ENCODE data around the gene SYN1. TPM values are rescaled to one million over a fixed set of nuclear protein-coding genes. Genes with fewer than 3 reads are reported as not detected.

SYN1 gene
- total RNA-seq, 1 donor from 2014 or later = 2.7 TPM

DNA sequence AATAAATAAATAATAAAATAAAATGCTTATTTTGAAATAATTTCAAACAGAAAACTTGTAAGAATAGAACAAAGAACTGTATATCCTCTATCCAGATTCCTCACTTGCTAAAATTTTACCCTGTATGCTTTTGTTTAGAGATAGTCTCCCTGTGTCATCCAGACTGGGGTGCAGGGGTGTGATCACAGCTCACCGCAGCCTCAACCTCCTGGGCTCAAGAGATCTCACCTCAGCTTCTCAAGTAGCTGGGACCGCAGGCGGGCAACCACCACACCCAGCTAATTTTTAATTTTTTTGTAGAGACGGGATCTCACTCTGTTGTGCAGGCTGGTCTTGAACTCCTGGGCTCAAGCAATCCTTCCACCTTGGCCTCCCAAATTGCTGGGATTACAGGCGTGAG lies 76.2 kb downstream of the SYN1 start:
- no peak for TF ChIP-seq POLR2AphosphoS5 (IDR thresholded peaks at IDR 0.05; ENCODE audit: insufficient read depth in 1 of 2, low read depth in 1 of 2)
- TF ChIP-seq, protein P1, sequence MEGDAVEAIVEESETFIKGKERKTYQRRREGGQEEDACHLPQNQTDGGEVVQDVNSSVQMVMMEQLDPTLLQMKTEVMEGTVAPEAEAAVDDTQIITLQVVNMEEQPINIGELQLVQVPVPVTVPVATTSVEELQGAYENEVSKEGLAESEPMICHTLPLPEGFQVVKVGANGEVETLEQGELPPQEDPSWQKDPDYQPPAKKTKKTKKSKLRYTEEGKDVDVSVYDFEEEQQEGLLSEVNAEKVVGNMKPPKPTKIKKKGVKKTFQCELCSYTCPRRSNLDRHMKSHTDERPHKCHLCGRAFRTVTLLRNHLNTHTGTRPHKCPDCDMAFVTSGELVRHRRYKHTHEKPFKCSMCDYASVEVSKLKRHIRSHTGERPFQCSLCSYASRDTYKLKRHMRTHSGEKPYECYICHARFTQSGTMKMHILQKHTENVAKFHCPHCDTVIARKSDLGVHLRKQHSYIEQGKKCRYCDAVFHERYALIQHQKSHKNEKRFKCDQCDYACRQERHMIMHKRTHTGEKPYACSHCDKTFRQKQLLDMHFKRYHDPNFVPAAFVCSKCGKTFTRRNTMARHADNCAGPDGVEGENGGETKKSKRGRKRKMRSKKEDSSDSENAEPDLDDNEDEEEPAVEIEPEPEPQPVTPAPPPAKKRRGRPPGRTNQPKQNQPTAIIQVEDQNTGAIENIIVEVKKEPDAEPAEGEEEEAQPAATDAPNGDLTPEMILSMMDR (IDR thresholded peaks at IDR 0.05) = no peak
- no peak for TF ChIP-seq POLR2A (IDR thresholded peaks at IDR 0.05)
- Histone ChIP-seq H3K4me3 (no peak overlapping the region), H3K27me3 (no peaks in the 10 kb centered on the region), H3K9me3 (no peaks in the 10 kb centered on the region), H3K36me3 (no peaks in the 10 kb centered on the region), H3K27ac (no peak overlapping the region), H3K4me1 (no peaks in the 10 kb centered on the region)
- DNase-seq (ENCODE audit: extremely low spot score in 2 of 2) = no peak
- intact Hi-C loops (cut with DNase I) = no loop called here

DNA sequence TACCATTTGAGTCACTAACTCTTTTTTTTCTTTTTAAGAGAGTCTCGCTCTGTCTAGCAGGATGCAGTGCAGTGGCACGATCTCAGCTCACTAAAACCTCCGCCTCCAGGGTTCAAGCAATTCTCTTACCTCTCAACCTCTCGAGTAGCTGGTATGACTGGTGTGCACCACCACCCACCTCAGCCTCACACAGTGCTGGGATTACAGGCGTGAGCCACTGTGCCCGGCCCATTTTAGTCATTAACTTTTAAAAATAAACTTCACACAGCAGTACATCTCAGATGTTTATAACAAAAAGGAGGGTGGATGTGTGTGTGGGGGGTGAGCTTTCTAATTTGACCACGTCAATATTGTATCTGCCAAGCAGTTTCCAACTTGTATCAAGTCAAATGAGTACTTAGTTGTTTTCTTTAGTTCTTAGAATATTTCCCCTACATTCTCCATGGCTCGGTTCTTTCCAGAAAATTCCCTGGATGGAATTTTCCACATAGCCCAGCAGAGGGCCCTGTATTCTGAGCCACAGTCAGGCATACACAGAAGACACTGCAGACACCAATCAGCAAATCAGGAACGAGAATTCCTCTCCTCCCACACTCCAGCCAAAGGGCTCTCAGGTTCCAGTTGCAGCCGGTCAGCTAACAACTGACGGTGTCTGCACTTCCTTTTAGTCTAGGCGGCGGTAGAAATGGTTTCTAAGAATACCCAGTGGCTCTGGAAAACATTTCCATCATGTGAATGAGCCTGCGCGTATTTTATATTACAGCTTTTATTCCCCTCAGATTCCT lies 78.7 kb downstream of the SYN1 start:
- no peaks in the 10 kb centered on the region for H3K9me3 ChIP-seq
- intact Hi-C loops (cut with DNase I) = no loop called here
- peak overlapping the region in 1 of 2 donors; percentile 4 for H3K4me3 ChIP-seq
- H3K4me1 ChIP-seq = no peaks in the 10 kb centered on the region
- peak in 1 of 2 donors; percentile 12 for TF ChIP-seq POLR2A (IDR thresholded peaks at IDR 0.05)
- TF ChIP-seq POLR2AphosphoS5 (IDR thresholded peaks at IDR 0.05; ENCODE audit: insufficient read depth in 1 of 2, low read depth in 1 of 2) = peak in 1 of 2 donors; percentile 91
- TF ChIP-seq, protein P1 (IDR thresholded peaks at IDR 0.05) = peak; percentile 28 to 45 (median 37)
- no peaks in the 10 kb centered on the region for H3K27me3 ChIP-seq
- H3K36me3 ChIP-seq = no peaks in the 10 kb centered on the region
- H3K27ac ChIP-seq = peak overlapping the region; percentile 88
- no peak for DNase-seq (ENCODE audit: extremely low spot score in 2 of 2)

DNA sequence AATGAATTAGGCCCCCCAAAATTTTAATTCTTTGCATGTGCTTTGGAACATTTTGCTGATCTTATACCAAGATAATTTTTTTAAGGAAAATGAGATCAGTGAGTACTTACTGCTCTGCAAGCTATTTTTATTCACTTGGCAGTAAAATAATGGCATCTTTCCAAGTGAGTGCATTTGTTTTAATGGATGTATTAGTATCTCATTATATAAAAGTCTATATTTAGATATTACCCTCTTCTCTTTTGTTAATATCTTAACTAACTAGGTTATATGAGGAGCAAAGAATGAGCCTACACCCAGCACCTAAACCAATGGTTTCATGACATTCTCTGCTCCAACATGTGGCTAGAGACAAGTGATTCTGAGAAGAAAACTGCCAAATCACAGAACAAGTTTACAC lies 79.8 kb downstream of the SYN1 start:
- no peak for DNase-seq (ENCODE audit: extremely low spot score in 2 of 2)
- H3K36me3 ChIP-seq = no peaks in the 10 kb centered on the region

DNA sequence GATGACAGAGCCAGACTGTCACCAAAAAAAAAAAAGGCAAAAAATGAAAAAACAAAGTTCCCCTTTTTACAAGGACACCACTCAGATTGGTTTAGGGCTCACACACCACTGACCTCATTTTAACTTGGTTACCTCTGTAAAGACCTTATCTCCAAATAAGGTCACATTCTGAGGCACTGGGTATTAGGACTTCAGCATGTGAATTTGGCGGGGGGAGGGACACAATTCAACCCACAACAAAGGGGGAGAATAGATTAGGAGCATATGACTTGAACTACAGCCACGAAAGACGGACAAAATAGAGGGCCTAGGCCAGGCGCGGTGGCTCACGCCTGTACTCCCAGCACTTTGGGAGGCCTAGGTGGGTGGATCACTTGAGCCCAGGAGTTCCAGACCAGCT lies 89.6 kb downstream of the SYN1 start:
- H3K4me1 ChIP-seq = no peaks in the 10 kb centered on the region
- H3K9me3 ChIP-seq = no peaks in the 10 kb centered on the region
- no peak overlapping the region for H3K27ac ChIP-seq
- no peak overlapping the region for H3K4me3 ChIP-seq
- intact Hi-C loops (cut with DNase I) = no loop called here
- no peak for DNase-seq (ENCODE audit: extremely low spot score in 2 of 2)
- no peaks in the 10 kb centered on the region for H3K36me3 ChIP-seq
- no peaks in the 10 kb centered on the region for H3K27me3 ChIP-seq
- TF ChIP-seq, protein P1 (IDR thresholded peaks at IDR 0.05) = no peak
- no peak for TF ChIP-seq POLR2A (IDR thresholded peaks at IDR 0.05)
- no peak for TF ChIP-seq POLR2AphosphoS5 (IDR thresholded peaks at IDR 0.05; ENCODE audit: insufficient read depth in 1 of 2, low read depth in 1 of 2)

More for the DNA sequence above, 79.8 kb downstream of the SYN1 start:
- Histone ChIP-seq H3K9me3 (no peaks in the 10 kb centered on the region), H3K27me3 (no peaks in the 10 kb centered on the region), H3K27ac (peak overlapping the region; percentile 88), H3K4me1 (no peaks in the 10 kb centered on the region), H3K4me3 (no peak overlapping the region)
- TF ChIP-seq, protein P1 (IDR thresholded peaks at IDR 0.05) = no peak
- TF ChIP-seq POLR2A (IDR thresholded peaks at IDR 0.05) = no peak
- intact Hi-C loops (cut with DNase I) = no loop called here

DNA sequence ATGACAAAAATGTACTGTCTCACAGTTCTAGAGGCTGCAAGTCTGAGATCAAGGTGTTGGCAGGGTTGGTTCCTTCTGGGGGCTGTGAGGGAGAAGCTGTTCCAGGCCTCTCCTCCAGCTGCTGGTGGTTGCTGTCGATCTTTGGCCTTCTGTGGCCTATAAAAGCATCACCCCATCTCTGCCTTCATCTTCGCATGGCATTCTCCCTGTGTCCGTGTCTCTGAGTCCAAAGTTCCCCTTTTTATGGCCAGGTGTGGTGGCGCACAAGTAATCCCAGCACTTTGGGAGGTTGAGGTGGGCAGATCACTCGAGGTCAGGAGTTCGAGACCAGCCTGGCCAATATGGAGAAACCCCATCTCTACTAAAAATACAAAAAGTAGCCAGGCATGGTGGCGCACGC lies 90.1 kb downstream of the SYN1 start:
- Histone ChIP-seq H3K27me3 (no peaks in the 10 kb centered on the region), H3K4me3 (no peak overlapping the region), H3K4me1 (no peaks in the 10 kb centered on the region), H3K9me3 (no peaks in the 10 kb centered on the region), H3K36me3 (no peaks in the 10 kb centered on the region), H3K27ac (no peak overlapping the region)
- TF ChIP-seq, protein P1 (IDR thresholded peaks at IDR 0.05) = no peak
- TF ChIP-seq POLR2A (IDR thresholded peaks at IDR 0.05) (no peak), POLR2AphosphoS5 (IDR thresholded peaks at IDR 0.05; ENCODE audit: insufficient read depth in 1 of 2, low read depth in 1 of 2) (no peak)
- no peak for DNase-seq (ENCODE audit: extremely low spot score in 2 of 2)
- intact Hi-C loops (cut with DNase I) = loop anchor here (10.0 kb wide), 1 partner anchor 335 kb away; the partner anchor contains the start of gene UBA1

Measured in vagina (tissue), 2 donors.